Sigmoid colon (tissue), 3 donors: ENCODE measurements around the gene GPRC5B.

Experiments
- CTCF ChIP-seq, 4 experiments: fragments of 450-650 bp in 3 of 4; fragments of 200-600 bp in 1 of 4; IDR thresholded peaks; one replicate each; pipeline ENCODE4 v1.5.1; 2016 to 2019; ENCODE audit warnings: antibody characterized with exemption in 4 of 4, mild to moderate bottlenecking in 3 of 4, moderate library complexity in 2 of 4
- POLR2A ChIP-seq, 2 donors: fragments of 450-650 bp; IDR thresholded peaks; one replicate each; pipeline ENCODE4 v1.6.1; 2016; ENCODE audit warnings: antibody characterized with exemption in 2 of 2, mild to moderate bottlenecking in 2 of 2, moderate library complexity in 2 of 2

GRCh38 chr16:19833176-19833575 lies 51.5 kb downstream of the GPRC5B start:
- TF ChIP-seq CTCF (IDR thresholded peaks at IDR 0.05) (no peak), POLR2A (IDR thresholded peaks at IDR 0.05) (no peak)
